IMR-90 (cell line): ENCODE data around the gene EXOC4.

Experiments used
- BHLHE40 ChIP-seq: fragments of 150-350 bp; IDR thresholded peaks from 2 replicates; pipeline ENCODE4 v1.6.1; 2016; ENCODE audit warnings: mild to moderate bottlenecking, low read depth, low read length
- CEBPB ChIP-seq: IDR thresholded peaks from 2 replicates; pipeline ENCODE4 v1.6.1; 2012; ENCODE audit warnings: low read depth, low read length, improper control_type of control experiment
- CHD1 ChIP-seq: IDR thresholded peaks from 2 replicates; pipeline ENCODE4 v1.6.1; 2012; ENCODE audit warnings: low read depth, low read length, improper control_type of control experiment
- FOS ChIP-seq: fragments of 150-350 bp; IDR thresholded peaks from 2 replicates; pipeline ENCODE4 v1.6.1; 2016; ENCODE audit warnings: low read depth, low read length
- MAFK ChIP-seq: IDR thresholded peaks from 2 replicates; pipeline ENCODE4 v1.6.1; 2012; ENCODE audit warnings: low read depth, low read length, improper control_type of control experiment
- POLR2A ChIP-seq: IDR thresholded peaks from 2 replicates; pipeline ENCODE4 v1.6.1; 2012; ENCODE audit warnings: mild to moderate bottlenecking, low read depth, low read length
- RAD21 ChIP-seq: IDR thresholded peaks from 2 replicates; pipeline ENCODE4 v1.6.1; 2012; ENCODE audit warnings: low read length, improper control_type of control experiment
- RCOR1 ChIP-seq: IDR thresholded peaks from 2 replicates; pipeline ENCODE4 v1.6.1; 2012; ENCODE audit warnings: mild to moderate bottlenecking, low read length, improper control_type of control experiment; ENCODE audit not compliant: insufficient replicate concordance
- SMC3 ChIP-seq: fragments of 150-350 bp; IDR thresholded peaks from 2 replicates; pipeline ENCODE4 v1.6.1; 2016; ENCODE audit warnings: low read depth, mild to moderate bottlenecking, antibody characterized with exemption, low read length, moderate library complexity
- TF ChIP-seq, protein P1 (sequence below): conservative IDR thresholded peaks from 2 replicates; pipeline ENCODE4 v1.5.1; 2012; ENCODE audit warnings: mild to moderate bottlenecking, low read depth, low read length, improper control_type of control experiment
- TF ChIP-seq, protein P2 (sequence below): fragments of 150-350 bp; IDR thresholded peaks from 2 replicates; pipeline ENCODE4 v1.6.1; 2016; ENCODE audit warnings: low read depth, mild to moderate bottlenecking, low read length, moderate library complexity, borderline replicate concordance

DNA sequence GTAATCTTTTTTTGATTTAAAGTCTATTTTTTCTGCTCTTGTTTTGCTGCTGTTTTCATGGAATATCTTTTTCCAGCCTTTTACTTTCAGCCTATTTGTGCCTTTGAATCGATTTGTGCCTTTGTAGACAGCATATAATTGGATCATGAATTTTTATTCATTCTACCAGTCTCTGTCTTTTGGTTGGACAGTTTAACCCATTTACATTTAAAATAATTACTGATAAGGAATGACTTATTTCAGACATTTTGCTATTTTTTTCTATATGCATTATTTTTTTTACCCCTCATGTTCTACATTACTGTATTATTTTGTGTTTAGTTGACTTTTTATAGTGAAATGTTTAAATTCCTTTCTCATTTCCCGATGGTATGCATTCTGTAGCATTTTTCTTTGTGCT, 99.6 kb downstream of the EXOC4 start:
- no peak for TF ChIP-seq RAD21
- TF ChIP-seq, protein P1, sequence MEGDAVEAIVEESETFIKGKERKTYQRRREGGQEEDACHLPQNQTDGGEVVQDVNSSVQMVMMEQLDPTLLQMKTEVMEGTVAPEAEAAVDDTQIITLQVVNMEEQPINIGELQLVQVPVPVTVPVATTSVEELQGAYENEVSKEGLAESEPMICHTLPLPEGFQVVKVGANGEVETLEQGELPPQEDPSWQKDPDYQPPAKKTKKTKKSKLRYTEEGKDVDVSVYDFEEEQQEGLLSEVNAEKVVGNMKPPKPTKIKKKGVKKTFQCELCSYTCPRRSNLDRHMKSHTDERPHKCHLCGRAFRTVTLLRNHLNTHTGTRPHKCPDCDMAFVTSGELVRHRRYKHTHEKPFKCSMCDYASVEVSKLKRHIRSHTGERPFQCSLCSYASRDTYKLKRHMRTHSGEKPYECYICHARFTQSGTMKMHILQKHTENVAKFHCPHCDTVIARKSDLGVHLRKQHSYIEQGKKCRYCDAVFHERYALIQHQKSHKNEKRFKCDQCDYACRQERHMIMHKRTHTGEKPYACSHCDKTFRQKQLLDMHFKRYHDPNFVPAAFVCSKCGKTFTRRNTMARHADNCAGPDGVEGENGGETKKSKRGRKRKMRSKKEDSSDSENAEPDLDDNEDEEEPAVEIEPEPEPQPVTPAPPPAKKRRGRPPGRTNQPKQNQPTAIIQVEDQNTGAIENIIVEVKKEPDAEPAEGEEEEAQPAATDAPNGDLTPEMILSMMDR = no peak
- no peak for TF ChIP-seq CHD1
- TF ChIP-seq SMC3 = no peak
- TF ChIP-seq POLR2A = no peak
- no peak for TF ChIP-seq MAFK
- TF ChIP-seq FOS = no peak
- no peak for TF ChIP-seq CEBPB
- TF ChIP-seq RCOR1 = no peak
- TF ChIP-seq BHLHE40 = no peak
- TF ChIP-seq, protein P2, sequence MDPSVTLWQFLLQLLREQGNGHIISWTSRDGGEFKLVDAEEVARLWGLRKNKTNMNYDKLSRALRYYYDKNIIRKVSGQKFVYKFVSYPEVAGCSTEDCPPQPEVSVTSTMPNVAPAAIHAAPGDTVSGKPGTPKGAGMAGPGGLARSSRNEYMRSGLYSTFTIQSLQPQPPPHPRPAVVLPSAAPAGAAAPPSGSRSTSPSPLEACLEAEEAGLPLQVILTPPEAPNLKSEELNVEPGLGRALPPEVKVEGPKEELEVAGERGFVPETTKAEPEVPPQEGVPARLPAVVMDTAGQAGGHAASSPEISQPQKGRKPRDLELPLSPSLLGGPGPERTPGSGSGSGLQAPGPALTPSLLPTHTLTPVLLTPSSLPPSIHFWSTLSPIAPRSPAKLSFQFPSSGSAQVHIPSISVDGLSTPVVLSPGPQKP = no peak
